Activated CD8-positive, alpha-beta T cell treated with anti-CD3 and anti-CD28 coated beads for 36 hours (primary cell): ENCODE data around the gene DIPK1A. TPM values are rescaled to one million over a fixed set of nuclear protein-coding genes. Genes with fewer than 3 reads are reported as not detected.
"Not testable (repeated sequence)": the region's sequence is repeated elsewhere in the genome, so short reads cannot be mapped to it uniquely, and the experiment has no call there.

Experiments used
- ATAC-seq: fragments of 200-7000 bp; cut with Tn5 transposase; one replicate; pipeline ENCODE4 v1.10.0; 2021; ENCODE audit warnings: mild to moderate bottlenecking, moderate library complexity
- CTCF ChIA-PET: fragments of 350-600 bp; sonication (Branson Sonifier 250); formaldehyde crosslinking; loops from one replicate; lab custom pipeline; 2021; ENCODE audit warnings: antibody characterized with exemption; lab: Charles Lee
- POLR2A ChIA-PET: fragments of 350-600 bp; sonication (Branson Sonifier 250); formaldehyde crosslinking; loops from one replicate; lab custom pipeline; 2021; ENCODE audit warnings: antibody characterized with exemption; lab: Charles Lee
- DNase-seq: peaks from one replicate; pipeline ENCODE4 v3.0.0-alpha.2; 2020
- H3K27ac Mint-ChIP-seq: one replicate; pipeline ENCODE4 v1.8.0; 2021; ENCODE audit warnings: mild to moderate bottlenecking, mixed read lengths
- H3K27me3 Mint-ChIP-seq: one replicate; pipeline ENCODE4 v1.8.0; 2021; ENCODE audit warnings: mixed read lengths
- H3K36me3 Mint-ChIP-seq: one replicate; pipeline ENCODE4 v1.8.0; 2021; ENCODE audit warnings: low read depth, mixed read lengths
- H3K4me1 Mint-ChIP-seq: one replicate; pipeline ENCODE4 v1.8.0; 2021; ENCODE audit warnings: low read depth, mixed read lengths
- H3K4me3 Mint-ChIP-seq: one replicate; pipeline ENCODE4 v1.8.0; 2021; ENCODE audit warnings: mild to moderate bottlenecking, moderate library complexity, mixed read lengths
- H3K9me3 Mint-ChIP-seq: one replicate; pipeline ENCODE4 v1.8.0; 2021; ENCODE audit warnings: mixed read lengths
- intact Hi-C: fragments of 100-400 bp; cut with micrococcal nuclease; formaldehyde crosslinking; loops from one replicate; pipeline ENCODE4 v1.10.0; 2022
- total RNA-seq, 2 experiments: library from RNA; stranded (reverse); gene quantifications; one replicate each; pipeline ENCODE4 v1.2.3, GENCODE V29; 2021
- TF ChIP-seq, protein P1 (sequence below): fragments of 200-600 bp; IDR thresholded peaks from one replicate; pipeline ENCODE4 v1.8.0; 2022; ENCODE audit warnings: antibody characterized with exemption, mild to moderate bottlenecking

Gene DIPK1A
- total RNA-seq, 2 experiments from 2014 or later, result 8.1 to 9.0 TPM

DNA sequence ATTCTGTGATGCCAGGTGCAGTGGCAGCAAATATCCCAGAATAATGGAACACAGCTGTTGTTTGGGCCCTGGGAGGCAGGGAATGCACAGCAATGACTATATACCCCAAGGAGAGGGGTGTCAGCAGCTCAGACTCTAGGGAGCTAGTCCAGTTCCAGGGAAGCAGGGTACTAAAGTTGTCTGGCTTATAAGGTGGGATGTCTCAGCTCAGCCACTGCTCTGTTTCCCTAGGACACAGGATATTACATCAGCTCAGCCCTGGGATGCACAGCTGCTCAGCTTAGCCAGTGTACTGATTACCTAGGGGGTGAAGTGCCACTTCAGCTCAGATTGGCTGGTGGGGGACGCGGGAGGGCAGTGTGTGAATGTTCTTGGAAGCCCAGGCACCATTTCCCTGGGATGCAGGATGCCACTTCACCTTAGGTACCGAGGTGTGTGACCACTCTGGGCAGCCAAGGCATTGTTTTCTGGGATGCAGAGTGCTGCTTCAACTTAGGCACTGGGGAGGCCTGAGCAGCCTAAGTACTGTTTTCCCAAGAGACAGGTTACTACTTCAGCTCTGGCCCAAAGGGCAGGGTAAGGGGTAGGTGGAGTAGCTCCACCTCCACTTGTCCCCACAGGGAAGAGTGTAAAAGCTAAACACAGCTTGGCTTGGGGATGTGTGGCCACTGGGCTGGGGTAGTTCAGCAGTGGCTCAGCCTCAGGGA lies 59.4 kb downstream of the DIPK1A start:
- H3K36me3 Mint-ChIP-seq, result peaks cover 47% of the 10 kb centered on the region
- ChIA-PET POLR2A (interaction anchor here (1.0 to 1.1 kb wide), 2 partner anchors 12 to 22 kb away, joined by 3 read pairs; no protein-coding TSS in a partner anchor), CTCF (interaction anchor here (0.7 to 1.5 kb wide), 8 partner anchors 11 to 92 kb away, joined by 3 to 5 read pairs (median 4); no protein-coding TSS in a partner anchor)
- DNase-seq (no peak), ATAC-seq (no peak)
- TF ChIP-seq, protein P1, sequence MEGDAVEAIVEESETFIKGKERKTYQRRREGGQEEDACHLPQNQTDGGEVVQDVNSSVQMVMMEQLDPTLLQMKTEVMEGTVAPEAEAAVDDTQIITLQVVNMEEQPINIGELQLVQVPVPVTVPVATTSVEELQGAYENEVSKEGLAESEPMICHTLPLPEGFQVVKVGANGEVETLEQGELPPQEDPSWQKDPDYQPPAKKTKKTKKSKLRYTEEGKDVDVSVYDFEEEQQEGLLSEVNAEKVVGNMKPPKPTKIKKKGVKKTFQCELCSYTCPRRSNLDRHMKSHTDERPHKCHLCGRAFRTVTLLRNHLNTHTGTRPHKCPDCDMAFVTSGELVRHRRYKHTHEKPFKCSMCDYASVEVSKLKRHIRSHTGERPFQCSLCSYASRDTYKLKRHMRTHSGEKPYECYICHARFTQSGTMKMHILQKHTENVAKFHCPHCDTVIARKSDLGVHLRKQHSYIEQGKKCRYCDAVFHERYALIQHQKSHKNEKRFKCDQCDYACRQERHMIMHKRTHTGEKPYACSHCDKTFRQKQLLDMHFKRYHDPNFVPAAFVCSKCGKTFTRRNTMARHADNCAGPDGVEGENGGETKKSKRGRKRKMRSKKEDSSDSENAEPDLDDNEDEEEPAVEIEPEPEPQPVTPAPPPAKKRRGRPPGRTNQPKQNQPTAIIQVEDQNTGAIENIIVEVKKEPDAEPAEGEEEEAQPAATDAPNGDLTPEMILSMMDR, result no peak
- H3K4me3 Mint-ChIP-seq, result no peak overlapping the region
- peaks cover 15% of the 10 kb centered on the region for H3K9me3 Mint-ChIP-seq
- peaks cover 19% of the 10 kb centered on the region for H3K4me1 Mint-ChIP-seq
- intact Hi-C loops, result no loop called here
- no peaks in the 10 kb centered on the region for H3K27me3 Mint-ChIP-seq
- H3K27ac Mint-ChIP-seq, result no peak overlapping the region

DNA sequence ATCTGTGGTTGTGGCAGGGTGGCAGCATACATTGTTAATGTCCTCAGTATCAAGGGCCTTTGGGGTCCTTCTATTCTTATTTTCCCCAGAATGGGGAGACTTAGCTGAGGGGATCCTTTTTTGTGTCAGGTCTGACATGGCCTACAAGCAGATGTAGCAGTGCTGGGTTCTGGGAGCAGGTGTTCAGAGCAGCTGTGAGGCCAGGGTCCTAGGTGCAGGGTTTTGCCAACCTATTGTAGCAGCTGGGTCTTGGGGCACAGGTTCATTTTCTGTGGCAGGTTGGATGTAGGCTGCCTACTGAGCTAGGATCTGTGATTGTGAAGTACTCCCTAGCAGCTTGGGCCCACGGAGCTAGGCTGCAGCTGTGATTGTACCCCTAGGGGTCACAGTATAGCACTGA lies 60.1 kb downstream of the DIPK1A start:
- POLR2A ChIA-PET, result interaction anchor here (1.0 to 1.1 kb wide), 2 partner anchors 12 to 22 kb away, joined by 3 read pairs; no protein-coding TSS in a partner anchor
- Mint-ChIP-seq H3K36me3 (peaks cover 43% of the 10 kb centered on the region), H3K4me3 (no peak overlapping the region), H3K27me3 (no peaks in the 10 kb centered on the region), H3K9me3 (peaks cover 15% of the 10 kb centered on the region), H3K27ac (no peak overlapping the region), H3K4me1 (peaks cover 19% of the 10 kb centered on the region)
- intact Hi-C loops, result no loop called here
- TF ChIP-seq, protein P1, result no peak
- DNase-seq (no peak), ATAC-seq (no peak)
- CTCF ChIA-PET, result interaction anchor here (0.7 to 2.1 kb wide), 7 partner anchors 11 to 59 kb away, joined by 3 to 8 read pairs (median 3); no protein-coding TSS in a partner anchor

DNA sequence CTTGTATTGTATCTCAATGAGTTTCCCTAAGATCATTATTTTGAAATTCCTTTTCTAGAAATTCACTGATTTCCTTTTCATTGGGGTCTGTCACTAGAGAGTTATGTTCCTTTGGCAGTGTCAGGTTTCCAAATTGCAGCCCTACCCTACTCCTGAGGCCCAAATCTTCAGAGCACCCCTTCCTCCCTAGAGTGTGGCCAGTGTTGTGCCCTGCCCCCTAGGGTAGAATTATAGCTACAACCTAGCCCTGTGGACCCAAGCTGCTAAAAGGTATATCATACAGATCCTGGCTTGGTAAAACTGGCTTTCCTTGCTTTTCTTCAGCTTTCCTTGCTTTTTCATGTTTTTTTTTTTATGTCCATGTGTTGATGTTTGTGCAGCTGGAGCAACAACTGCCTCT lies 60.7 kb downstream of the DIPK1A start:
- intact Hi-C loops, result no loop called here
- TF ChIP-seq, protein P1, result no peak
- POLR2A ChIA-PET, result interaction anchor here (1.0 to 1.1 kb wide), 2 partner anchors 11 to 21 kb away, joined by 3 read pairs; no protein-coding TSS in a partner anchor
- ATAC-seq (no peak), DNase-seq (no peak)
- CTCF ChIA-PET, result interaction anchor here (0.6 to 2.1 kb wide), 2 partner anchors 24 to 41 kb away, joined by 3 to 8 read pairs; no protein-coding TSS in a partner anchor
- Mint-ChIP-seq H3K27me3 (no peaks in the 10 kb centered on the region), H3K9me3 (peaks cover 15% of the 10 kb centered on the region), H3K4me1 (peaks cover 19% of the 10 kb centered on the region), H3K27ac (no peak overlapping the region), H3K4me3 (no peak overlapping the region), H3K36me3 (peaks cover 37% of the 10 kb centered on the region)

DNA sequence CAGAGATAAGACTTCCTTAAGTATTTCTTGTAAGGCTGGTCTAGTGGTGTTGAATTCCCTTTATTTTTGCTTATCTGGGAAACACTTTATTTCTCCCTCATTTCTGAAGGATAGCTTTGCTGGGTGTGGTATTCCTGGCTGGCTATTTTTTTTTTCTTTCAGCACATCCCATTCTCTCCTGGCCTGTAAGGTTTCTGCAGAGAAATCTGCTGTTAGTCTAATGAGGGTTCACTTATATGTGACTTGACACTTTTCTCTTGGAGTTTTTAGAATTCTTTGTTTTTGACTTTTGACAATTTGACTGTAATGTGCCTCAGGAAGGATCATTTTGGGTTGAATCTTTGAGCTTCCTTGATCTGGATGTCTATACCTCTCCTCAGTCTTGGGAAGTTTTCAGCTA lies 61.5 kb downstream of the DIPK1A start:
- DNase-seq (no peak), ATAC-seq (no peak)
- Mint-ChIP-seq H3K36me3 (peaks cover 37% of the 10 kb centered on the region), H3K4me3 (no peak overlapping the region), H3K9me3 (peaks cover 15% of the 10 kb centered on the region), H3K4me1 (peaks cover 12% of the 10 kb centered on the region), H3K27me3 (no peaks in the 10 kb centered on the region), H3K27ac (no peak overlapping the region)
- intact Hi-C loops, result no loop called here
- ChIA-PET POLR2A (interaction anchor here (0.7 kb wide), 1 partner anchor 90 kb away, joined by 3 read pairs; no protein-coding TSS in a partner anchor), CTCF (interaction anchor here (2.1 kb wide), 1 partner anchor 40 kb away, joined by 8 read pairs; no protein-coding TSS in a partner anchor)
- TF ChIP-seq, protein P1, result no peak

DNA sequence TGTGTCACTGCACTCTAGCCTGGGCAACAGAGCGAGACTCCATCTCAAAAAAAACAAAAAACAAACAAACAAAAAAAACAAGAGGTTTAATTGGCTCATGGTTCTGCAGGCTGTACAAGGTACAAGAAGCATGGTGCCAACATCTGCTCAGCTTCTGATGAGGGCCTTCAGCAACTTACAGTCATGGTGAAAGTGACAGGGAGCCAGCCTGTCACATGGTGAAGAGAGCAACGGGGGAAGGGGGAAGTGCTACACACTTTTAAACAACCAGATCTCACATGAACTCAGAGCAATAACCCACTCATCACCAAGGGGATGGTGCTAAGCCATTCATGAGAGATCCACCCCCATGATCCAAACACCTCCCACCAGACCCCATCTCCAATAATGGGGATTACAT lies 63.2 kb downstream of the DIPK1A start:
- intact Hi-C loops, DNase-seq, CTCF ChIA-PET, ATAC-seq, H3K27me3 Mint-ChIP-seq, H3K27ac Mint-ChIP-seq, H3K4me3 Mint-ChIP-seq, POLR2A ChIA-PET, H3K4me1 Mint-ChIP-seq: not testable (repeated sequence)
- Mint-ChIP-seq H3K9me3 (peaks cover 15% of the 10 kb centered on the region), H3K36me3 (peaks cover 36% of the 10 kb centered on the region)
